ENCODE measurements around the gene KCNT2. TPM values are rescaled to one million over a fixed set of nuclear protein-coding genes. Genes with fewer than 3 reads are reported as not detected.

Gene KCNT2
- total and polyA plus RNA-seq, 2 of the 8 experiments (the other 6 are each of a cell fraction or from before 2014, with no cell fraction given): 2.3 to 10.2 TPM

- no peak overlapping the region for H4K8ac ChIP-seq (ENCODE audit: extremely low read depth, insufficient read depth, low read length)
- no peak overlapping the region for H3K56ac ChIP-seq (replicated peaks; ENCODE audit: insufficient read length, low read depth, low read length)
- FAIRE-seq (no peak), DNase-seq (ENCODE audit: low read depth in 1 of 2, low spot score in 2 of 2) (no peak)
- no peak overlapping the region for H3K9ac ChIP-seq (replicated peaks in 1 of 4; ENCODE audit: extremely low read depth in 1 of 4, low read depth in 3 of 4, low read length in 3 of 4)
- no peaks in the 10 kb centered on the region for H3K79me1 ChIP-seq (ENCODE audit: low read depth, low read length)
- H3K4me2 ChIP-seq (ENCODE audit: insufficient read depth in 1 of 2, low read depth in 2 of 2, low read length in 2 of 2): no peak overlapping the region
- H3K23me2 ChIP-seq (ENCODE audit: low read depth, low read length): no peaks in the 10 kb centered on the region
- no peak overlapping the region for H2BK12ac ChIP-seq (ENCODE audit: low read depth, low read length)
- no peak overlapping the region for H2BK120ac ChIP-seq (replicated peaks; ENCODE audit: low read depth, low read length)
- WGBS, 2 experiments (ENCODE audit: extremely low coverage in 1 of 2, insufficient coverage in 1 of 2, insufficient read length in 1 of 2, insufficient replicate concordance in 2 of 2, low coverage in 1 of 2, low lambda C conversion rate in 2 of 2, missing lambda C conversion rate in 1 of 2): 94% methylated on average over 1 of the region's 1 CpG; no CpG with 5 or more reads in 1 of the 2 experiments
- no peak overlapping the region for H2BK5ac ChIP-seq (ENCODE audit: low read depth, low read length)
- H3K9me3 ChIP-seq (ENCODE audit: insufficient read depth in 2 of 2, low read depth in 1 of 2, low read length in 1 of 2): no peaks in the 10 kb centered on the region
- no peaks in the 10 kb centered on the region for H3K27me3 ChIP-seq (replicated peaks in 1 of 4; ENCODE audit: control insufficient read depth in 3 of 4, extremely low read depth in 1 of 4, insufficient read depth in 3 of 4, low read length in 3 of 4)
- no peak overlapping the region for H2AK5ac ChIP-seq (ENCODE audit: low read depth, low read length)
- H2BK15ac ChIP-seq (ENCODE audit: low read length): no peak overlapping the region
- H3K27ac ChIP-seq (ENCODE audit: low read depth, low read length): no peak overlapping the region
- H3K4me3 ChIP-seq (ENCODE audit: extremely low read depth in 1 of 4, insufficient read depth in 2 of 4, low read depth in 3 of 4, low read length in 4 of 4): no peak overlapping the region
- no peaks in the 10 kb centered on the region for H3K4me1 ChIP-seq (replicated peaks in 1 of 4; ENCODE audit: control insufficient read depth in 3 of 4, insufficient read depth in 4 of 4, low read length in 3 of 4)
- no peaks in the 10 kb centered on the region for H3K79me2 ChIP-seq (ENCODE audit: control insufficient read depth in 1 of 2, insufficient read depth in 2 of 2, low read length in 2 of 2)
- no peaks in the 10 kb centered on the region for H4K20me1 ChIP-seq (replicated peaks in 1 of 2; ENCODE audit: control insufficient read depth in 1 of 2, insufficient read depth in 2 of 2, low read length in 2 of 2)
- POLR2A ChIA-PET (ENCODE audit: partially characterized antibody): no interaction called here
- H2AFZ ChIP-seq (ENCODE audit: low read length): no peak overlapping the region
- CTCF ChIA-PET (ENCODE audit: partially characterized antibody): interaction anchor here (0.6 to 1.0 kb wide), 3 partner anchors 19 to 393 kb away, joined by 3 read pairs; no protein-coding TSS in a partner anchor
- no peak overlapping the region for H3K4ac ChIP-seq (replicated peaks; ENCODE audit: insufficient read length, low read depth, low read length)
- H4K91ac ChIP-seq (replicated peaks; ENCODE audit: insufficient read length, low read length): no peak overlapping the region
- H3K23ac ChIP-seq (ENCODE audit: insufficient read length): no peak overlapping the region
- H3K36me3 ChIP-seq (ENCODE audit: control insufficient read depth in 2 of 4, insufficient read depth in 4 of 4, low read length in 3 of 4): peaks cover 0 to 11% (median 0%) of the 10 kb centered on the region in 4 experiments; a peak in 2 of 8 replicates
- H3K14ac ChIP-seq (ENCODE audit: insufficient read length): no peak overlapping the region
- H3K18ac ChIP-seq (ENCODE audit: extremely low read depth, low read length): no peak overlapping the region
- H2BK20ac ChIP-seq (ENCODE audit: low read length): no peak overlapping the region
- H4K5ac ChIP-seq (ENCODE audit: insufficient read length, low read depth, low read length): no peak overlapping the region
- TF ChIP-seq CHD2 (IDR thresholded peaks at IDR 0.05; ENCODE audit: low read length) (no peak), CEBPB (IDR thresholded peaks at IDR 0.05; ENCODE audit: low read depth, low read length) (no peak), HDAC6 (IDR thresholded peaks at IDR 0.05; ENCODE audit: low read depth, low read length) (no peak), CTCF (IDR thresholded peaks at IDR 0.05; ENCODE audit: control extremely low read depth in 1 of 3, insufficient read depth in 1 of 3, low read depth in 1 of 3, low read length in 3 of 3) (no peak), KDM5A (IDR thresholded peaks at IDR 0.05; ENCODE audit: low read length) (no peak), RNF2 (IDR thresholded peaks at IDR 0.05; ENCODE audit: borderline replicate concordance, low read depth, low read length, missing control alignments, poor library complexity, severe bottlenecking) (no peak), TBP (IDR thresholded peaks at IDR 0.05; ENCODE audit: low read depth, low read length) (no peak), TEAD4 (IDR thresholded peaks at IDR 0.05; ENCODE audit: low read depth, low read length) (no peak), SIRT6 (IDR thresholded peaks at IDR 0.05; ENCODE audit: low read length) (no peak), TAF7 (optimal IDR thresholded peaks at IDR 0.05; ENCODE audit: borderline replicate concordance, low read depth, low read length) (no peak), POU5F1 (IDR thresholded peaks at IDR 0.05; ENCODE audit: low read depth, low read length) (no peak), JUND (IDR thresholded peaks at IDR 0.05; ENCODE audit: low read length) (no peak), RXRA (IDR thresholded peaks at IDR 0.05; ENCODE audit: insufficient read depth, low read depth, low read length) (no peak)
Measured at GRCh38 chr1:196324345-196324744, 283.9 kb downstream of the KCNT2 start.

Measured in H1 (cell line).